Thoracic aorta (tissue), 2 donors: Measurements from ENCODE around the gene ZNF281. TPM values are rescaled to one million over a fixed set of nuclear protein-coding genes. Genes with fewer than 3 reads are reported as not detected.

Experiments
- ATAC-seq: fragments of 150-250 bp; one replicate; pipeline ENCODE4 v1.8.0; 2017; ENCODE audit warnings: low read depth; ENCODE audit not compliant: insufficient number of reproducible peaks, low FRiP score
- DNase-seq: peaks from one replicate; pipeline ENCODE4 v3.0.0-alpha.2; 2020; ENCODE audit warnings: low spot score
- H3K27ac ChIP-seq, 2 donors: fragments of 200-600 bp; sonication (generic); 1 replicate in 1 of 2; 2 replicates in 1 of 2; pipeline ENCODE4 v1.5.1; 2016; ENCODE audit warnings: mild to moderate bottlenecking in 2 of 2, moderate library complexity in 2 of 2
- H3K27me3 ChIP-seq: fragments of 200-600 bp; sonication (generic); replicated peaks from 2 replicates; pipeline ENCODE4 v1.6.0; 2016; ENCODE audit warnings: mild to moderate bottlenecking; ENCODE audit not compliant: insufficient read depth
- H3K36me3 ChIP-seq: fragments of 200-600 bp; sonication (generic); one replicate; pipeline ENCODE4 v1.5.1; 2016
- H3K4me1 ChIP-seq, 2 donors: fragments of 200-600 bp; sonication (generic); 1 replicate in 1 of 2; 2 replicates in 1 of 2; pipeline versions ENCODE4 v1.5.1 to v1.6.0; 2016; ENCODE audit warnings: low read depth in 2 of 2, mild to moderate bottlenecking in 1 of 2; ENCODE audit not compliant: control insufficient read depth in 1 of 2
- H3K4me3 ChIP-seq: fragments of 200-600 bp; sonication (generic); 2 replicates; pipeline ENCODE4 v1.5.1; 2016; ENCODE audit warnings: mild to moderate bottlenecking
- H3K9me3 ChIP-seq: fragments of 200-600 bp; sonication (generic); 2 replicates; pipeline ENCODE4 v1.5.1; 2016
- CTCF ChIP-seq: fragments of 200-600 bp; sonication (generic); IDR thresholded peaks from one replicate; pipeline ENCODE4 v1.5.1; 2019; ENCODE audit warnings: antibody characterized with exemption
- total RNA-seq, 2 donors: library from RNA; depleted of rRNA; stranded (reverse); fragments of >200 nt; gene quantifications; one replicate each; pipeline versions ENCODE4 v1.1.0 to v1.2.3, GENCODE V29; 2016

Gene ZNF281
- total RNA-seq, 2 donors from 2014 or later: 6.5 to 15.7 TPM

GRCh38 chr1:200428482-200429205 lies 18.8 kb upstream of the ZNF281 start:
- Histone ChIP-seq H3K4me1 (peaks cover 4 to 13% of the 10 kb centered on the region in 2 donors), H3K9me3 (no peaks in the 10 kb centered on the region), H3K4me3 (no peak overlapping the region), H3K36me3 (no peaks in the 10 kb centered on the region), H3K27ac (peak overlapping the region in 1 of 2 donors; percentile 42), H3K27me3 (no peaks in the 10 kb centered on the region)
- ATAC-seq (no peak), DNase-seq (no peak)
- no peak for TF ChIP-seq CTCF

GRCh38 chr1:200427744-200428143 lies 17.9 kb upstream of the ZNF281 start:
- Histone ChIP-seq H3K4me3 (no peak overlapping the region), H3K4me1 (peaks cover 4 to 13% of the 10 kb centered on the region in 2 donors), H3K27ac (no peak overlapping the region), H3K27me3 (no peaks in the 10 kb centered on the region), H3K36me3 (no peaks in the 10 kb centered on the region), H3K9me3 (no peaks in the 10 kb centered on the region)
- ATAC-seq (no peak), DNase-seq (no peak)
- no peak for TF ChIP-seq CTCF

- H3K9me3 ChIP-seq: no peaks in the 10 kb centered on the region
- no peaks in the 10 kb centered on the region for H3K36me3 ChIP-seq
- ATAC-seq (no peak), DNase-seq (no peak)
- H3K4me3 ChIP-seq: no peak overlapping the region
- H3K4me1 ChIP-seq: peaks cover 4 to 13% of the 10 kb centered on the region in 2 donors
- no peak for TF ChIP-seq CTCF
- H3K27me3 ChIP-seq: no peaks in the 10 kb centered on the region
- H3K27ac ChIP-seq: no peak overlapping the region
Measured at GRCh38 chr1:200426196-200426595, 16.4 kb upstream of the ZNF281 start.

- DNase-seq (no peak), ATAC-seq (no peak)
- H3K9me3 ChIP-seq: no peaks in the 10 kb centered on the region
- H3K27ac ChIP-seq: no peak overlapping the region
- no peaks in the 10 kb centered on the region for H3K27me3 ChIP-seq
- no peaks in the 10 kb centered on the region for H3K36me3 ChIP-seq
- TF ChIP-seq CTCF: no peak
- H3K4me1 ChIP-seq: no peaks in the 10 kb centered on the region
- no peak overlapping the region for H3K4me3 ChIP-seq
Measured at GRCh38 chr1:200423235-200423634, 13.4 kb upstream of the ZNF281 start.

GRCh38 chr1:200422211-200422610 lies 12.4 kb upstream of the ZNF281 start:
- DNase-seq: no peak
- ATAC-seq: no peak
- Histone ChIP-seq H3K9me3 (no peaks in the 10 kb centered on the region), H3K27me3 (no peaks in the 10 kb centered on the region), H3K27ac (no peak overlapping the region), H3K4me1 (no peaks in the 10 kb centered on the region), H3K4me3 (no peak overlapping the region), H3K36me3 (no peaks in the 10 kb centered on the region)
- no peak for TF ChIP-seq CTCF
